Activated T-cell treated with anti-CD3 and anti-CD28 coated beads for 24 hours (primary cell): Measurements from ENCODE around the gene GRPR.
"Not testable (repeated sequence)": the region's sequence is repeated elsewhere in the genome, so short reads cannot be mapped to it uniquely, and the experiment has no call there.

Experiments
- DNase-seq: peaks from one replicate; pipeline ENCODE4 v3.0.0-alpha.2; 2020; ENCODE audit warnings: low read depth

GRPR gene

DNA sequence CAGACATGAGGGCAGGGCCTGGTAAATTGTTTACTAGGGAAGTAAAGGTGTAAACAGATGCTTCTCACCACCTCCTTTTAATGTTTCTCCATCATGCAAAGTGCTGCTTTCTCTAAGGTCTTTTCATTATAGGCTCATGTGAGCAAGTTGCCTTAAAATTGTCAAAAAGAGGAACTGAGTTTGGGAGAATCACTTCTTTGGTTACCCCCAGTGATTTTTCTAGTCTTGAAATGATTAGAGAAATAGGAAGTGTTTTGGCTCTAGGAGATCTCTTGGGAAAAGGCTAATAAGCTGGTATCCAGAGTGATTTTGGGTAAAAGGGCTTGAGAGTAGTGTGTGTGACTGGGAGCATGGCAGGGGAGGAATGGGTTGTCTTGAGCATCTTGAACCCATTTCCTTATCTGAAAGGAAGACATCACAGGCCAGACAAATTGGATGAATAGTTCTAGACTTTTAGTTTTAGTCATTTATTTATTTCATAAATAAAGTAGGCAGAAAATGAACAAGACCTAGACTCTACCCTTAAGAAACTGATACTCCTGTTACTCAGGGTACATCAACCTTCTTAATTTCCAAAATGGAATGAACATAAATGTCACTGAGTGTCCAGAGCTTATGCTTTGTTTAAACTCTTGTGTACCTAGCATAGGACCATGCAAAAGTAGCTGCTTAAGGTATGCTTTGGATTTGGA lies 14.2 kb downstream of the GRPR start:
- DNase-seq, result no peak

DNA sequence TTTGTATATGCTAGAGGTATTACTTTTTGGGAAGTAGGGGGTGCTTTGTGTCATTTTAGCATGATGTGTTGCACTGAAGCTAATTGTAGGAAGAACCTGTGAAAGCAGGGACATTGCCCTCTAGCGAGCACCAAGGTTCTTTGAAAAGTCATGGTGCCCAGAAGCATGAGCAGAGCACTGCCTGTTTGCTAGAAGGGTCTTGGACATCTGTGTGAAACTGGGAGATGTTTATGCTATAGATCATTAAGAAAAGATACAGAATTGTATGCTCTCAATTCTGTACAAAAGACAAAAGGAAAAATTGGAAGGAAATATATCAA lies 14.7 kb downstream of the GRPR start:
- no peak for DNase-seq

DNA sequence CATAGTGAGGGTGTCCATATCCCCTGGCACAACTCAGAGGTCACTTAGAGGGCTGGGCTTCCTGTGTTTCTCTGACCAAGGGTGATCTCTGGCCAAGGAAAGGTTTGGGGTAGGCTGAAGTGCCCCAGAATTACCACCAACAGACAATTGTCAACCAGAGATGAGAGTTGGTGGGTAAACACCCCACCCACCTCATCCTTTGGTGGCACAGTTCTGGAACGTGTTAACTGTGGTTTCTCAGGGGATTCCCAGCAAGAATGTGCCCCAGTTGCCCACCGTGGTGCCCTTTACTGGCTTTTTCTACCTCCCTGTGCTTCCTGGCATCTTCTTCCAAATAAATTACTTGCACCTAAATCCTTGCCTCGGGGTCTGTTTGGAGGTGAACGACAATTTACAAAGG lies 17.1 kb downstream of the GRPR start:
- DNase-seq, result no peak

DNA sequence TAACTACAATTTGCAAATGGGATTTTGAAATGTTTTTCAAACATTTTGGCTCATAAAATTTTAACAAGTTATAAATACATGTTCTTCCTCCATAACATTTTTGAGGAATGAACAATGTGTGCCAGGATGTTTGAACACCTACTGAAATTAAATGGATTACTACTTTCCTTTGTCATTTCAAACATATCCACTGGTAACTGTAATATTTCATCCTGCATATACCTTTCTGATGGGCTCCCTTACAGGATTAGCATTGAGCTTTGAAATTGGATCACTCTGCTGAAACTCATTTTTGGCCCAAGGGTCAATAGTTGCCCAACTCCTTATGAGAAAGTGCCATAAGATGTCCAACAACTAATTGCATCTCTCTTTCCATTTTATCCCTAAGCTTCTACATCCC lies 17.6 kb downstream of the GRPR start:
- DNase-seq, result no peak

DNA sequence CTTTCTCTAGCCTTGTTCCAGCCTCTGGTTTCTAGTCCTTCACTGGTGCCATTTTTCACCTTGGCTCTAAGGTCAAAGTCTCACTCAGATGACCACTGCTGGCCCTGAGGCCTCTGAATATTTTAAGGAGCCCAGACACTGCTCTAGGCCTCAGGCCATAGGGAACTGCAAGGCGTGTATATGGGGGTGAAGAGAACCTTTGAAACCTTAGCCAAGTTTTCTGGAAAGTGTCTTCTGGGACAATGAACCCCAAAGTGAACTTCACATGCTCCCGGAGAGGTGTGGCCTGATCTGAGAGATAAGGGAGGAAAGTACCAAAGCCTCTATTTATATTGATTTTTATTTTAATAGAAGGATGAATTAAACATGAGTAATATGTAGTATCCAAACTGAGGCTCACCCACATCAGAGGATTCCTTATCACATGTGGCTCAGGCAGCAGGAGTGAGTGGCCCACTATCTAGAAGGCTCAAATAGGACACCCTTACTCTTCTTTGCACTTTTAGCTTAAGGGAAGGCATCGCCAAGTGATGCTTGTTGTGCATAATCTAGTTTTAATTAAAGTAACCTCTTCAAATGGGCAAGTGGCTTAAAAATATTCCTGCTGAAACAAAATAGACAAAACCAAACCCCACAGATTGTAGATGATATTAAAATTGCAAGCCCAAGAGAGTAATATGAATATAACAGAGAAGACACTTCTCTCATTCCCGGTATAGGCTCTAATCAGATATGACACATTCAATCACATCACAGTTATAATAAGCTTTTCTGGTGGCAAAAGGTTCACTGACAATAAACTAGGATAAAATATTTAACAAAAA lies 18.3 kb downstream of the GRPR start:
- DNase-seq, result no peak

DNA sequence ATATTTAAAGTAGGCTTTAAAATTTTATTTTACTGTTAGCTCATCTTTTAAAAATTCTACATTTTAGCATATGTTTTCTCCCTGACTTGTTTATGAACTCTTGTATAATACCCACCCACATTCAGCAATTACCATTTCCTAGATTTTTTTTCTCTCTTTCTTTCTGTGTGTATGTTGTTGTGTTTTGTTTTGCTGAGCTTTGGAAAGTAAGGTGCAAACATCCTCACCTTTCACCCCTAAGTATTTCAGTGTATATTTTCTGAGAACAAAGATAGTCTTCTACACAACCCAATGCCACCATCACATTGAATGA lies 18.8 kb downstream of the GRPR start:
- no peak for DNase-seq

DNA sequence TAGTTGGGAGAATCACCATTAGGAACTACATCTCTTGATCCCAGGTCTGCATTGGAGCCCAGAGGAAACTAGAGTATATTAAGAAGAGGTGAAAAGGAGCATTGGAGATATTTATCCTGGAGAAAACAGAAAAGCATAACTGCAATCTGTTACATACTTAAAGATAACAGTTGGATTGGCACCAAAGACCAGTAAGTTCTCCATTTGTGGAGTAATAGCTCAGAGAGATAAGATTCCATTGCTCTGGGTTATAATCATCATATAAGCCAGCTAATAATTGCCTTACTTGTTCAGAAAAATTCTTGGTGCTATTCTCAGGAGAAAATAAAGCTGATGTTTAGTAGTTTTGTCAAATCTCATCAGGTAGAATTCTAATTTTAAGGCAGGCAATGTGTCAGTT lies 20.6 kb downstream of the GRPR start:
- DNase-seq, result no peak

DNA sequence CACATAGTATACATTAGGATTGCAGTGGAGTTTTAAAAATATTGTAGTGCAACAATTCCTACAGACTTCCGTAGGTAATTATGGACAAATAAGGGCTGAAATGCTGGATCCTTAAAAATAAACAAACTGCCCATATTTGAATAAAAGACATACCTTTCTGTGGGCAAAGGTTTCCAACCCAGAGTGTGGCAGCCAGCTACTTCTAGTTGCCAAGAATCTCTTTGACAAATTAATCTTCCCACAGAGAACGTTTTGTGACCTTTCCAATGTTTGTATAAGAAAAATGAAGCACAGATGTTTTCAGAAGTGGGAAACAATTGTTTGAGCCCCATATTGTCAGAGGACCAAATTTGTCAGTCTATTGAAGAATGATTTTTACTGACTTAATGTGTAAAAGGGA lies 21.1 kb downstream of the GRPR start:
- no peak for DNase-seq

DNA sequence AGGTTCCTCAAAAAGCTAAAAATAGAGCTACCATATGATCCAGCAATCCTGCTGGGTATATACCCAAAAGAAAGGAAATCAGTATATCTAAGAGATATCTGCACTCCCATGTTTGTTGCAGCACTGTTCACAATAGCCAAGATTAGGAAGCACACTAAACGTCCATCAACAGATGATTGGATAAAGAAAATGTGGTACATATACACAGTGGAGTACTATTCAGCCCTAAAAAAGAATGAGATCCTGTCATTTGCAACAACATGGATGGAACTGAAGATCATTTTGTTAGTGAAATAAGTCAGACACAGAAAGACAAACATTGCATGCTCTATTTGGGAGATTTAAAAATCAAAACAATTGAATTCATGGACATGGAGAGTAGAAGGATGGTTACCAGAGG lies 21.7 kb downstream of the GRPR start:
- not testable (repeated sequence) for DNase-seq

DNA sequence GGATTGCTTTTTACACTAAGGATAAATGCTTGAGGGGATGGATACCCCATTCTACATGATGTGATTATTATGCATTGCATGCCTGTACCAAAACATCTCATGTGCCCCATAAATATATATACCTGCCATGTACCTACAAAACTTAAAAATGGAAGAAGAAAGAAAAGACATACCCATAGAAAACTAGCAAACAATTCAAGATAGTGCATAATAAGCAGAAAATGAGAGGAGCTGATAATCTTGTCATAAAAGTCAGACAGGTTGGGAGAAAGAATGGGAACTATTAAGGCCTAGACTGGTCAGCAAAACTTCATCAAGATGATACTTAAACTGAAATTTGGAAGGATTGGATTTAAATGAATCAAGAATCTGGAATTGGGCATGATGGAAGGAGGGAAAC lies 22.3 kb downstream of the GRPR start:
- no peak for DNase-seq

DNA sequence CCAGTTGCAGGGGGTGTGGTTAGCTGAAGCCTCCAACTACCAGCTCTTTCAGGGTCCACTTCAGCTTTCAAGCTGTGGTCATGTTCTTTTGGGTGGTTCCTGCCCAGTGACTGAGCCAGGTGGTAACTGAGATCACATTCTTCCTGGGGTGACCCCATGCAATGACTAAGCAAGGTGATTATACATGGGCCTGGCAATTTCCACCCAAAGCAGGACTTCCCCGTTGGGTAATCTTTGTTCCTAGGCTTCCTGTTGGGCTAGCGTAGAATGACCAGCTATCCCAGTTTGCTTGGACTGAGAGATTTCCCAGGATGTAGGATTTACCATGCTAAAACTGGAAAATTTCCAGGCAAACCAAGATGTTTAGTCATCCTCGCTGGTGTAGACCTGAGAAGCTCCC lies 25.5 kb downstream of the GRPR start:
- DNase-seq, result no peak

DNA sequence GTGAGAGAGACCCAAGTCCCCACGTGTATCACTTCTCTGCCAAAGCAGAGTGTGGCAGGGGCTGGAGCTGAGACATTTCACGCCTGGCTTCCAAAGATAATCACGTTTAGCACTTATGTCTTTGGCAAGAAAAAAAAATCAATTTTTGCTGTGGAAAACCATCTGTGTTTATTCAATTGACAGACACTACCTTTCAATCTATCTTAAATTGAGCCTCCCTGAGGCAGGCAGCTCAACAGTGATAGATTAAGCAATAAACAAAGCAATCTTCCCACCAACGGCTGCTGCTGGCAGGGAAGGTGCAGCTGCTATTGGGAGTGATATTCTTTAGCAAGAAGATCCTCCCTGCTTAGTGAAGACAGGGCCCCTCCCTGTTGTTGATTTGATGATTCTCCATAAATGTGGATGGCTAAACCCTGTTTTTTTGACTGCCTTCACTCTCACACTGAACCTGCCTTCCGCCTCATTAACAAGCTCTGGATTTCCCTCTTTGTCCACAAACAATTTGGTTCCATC lies 32.3 kb downstream of the GRPR start:
- DNase-seq, result no peak

DNA sequence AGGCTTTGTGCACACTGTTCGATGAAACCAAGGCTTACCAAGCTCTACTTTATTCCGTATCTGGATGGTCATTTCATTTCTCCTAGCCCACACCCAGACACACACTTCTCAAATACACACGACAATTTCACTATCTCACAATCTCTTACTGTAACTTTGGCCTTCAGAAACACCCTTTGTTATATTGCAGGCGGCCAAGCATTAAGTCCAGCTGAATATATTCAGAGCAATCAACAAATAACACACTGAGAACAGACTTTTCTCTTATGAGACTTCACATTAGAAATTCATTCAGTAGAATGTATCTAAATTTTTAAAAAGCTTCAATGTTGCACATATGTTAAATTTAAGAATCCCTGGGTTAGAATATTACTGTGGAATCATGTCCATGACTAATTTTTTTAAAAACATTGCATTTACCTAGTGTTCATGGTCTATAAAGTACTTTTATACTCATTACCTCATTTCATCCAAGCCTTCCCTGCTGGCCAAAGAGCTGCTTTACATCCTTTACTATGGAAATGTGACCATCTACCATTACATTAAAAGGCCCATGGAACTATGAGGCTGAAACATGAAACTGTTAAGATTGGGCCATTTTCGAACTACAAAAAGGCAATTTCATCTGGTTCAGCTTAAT lies 33.4 kb downstream of the GRPR start:
- DNase-seq, result no peak

DNA sequence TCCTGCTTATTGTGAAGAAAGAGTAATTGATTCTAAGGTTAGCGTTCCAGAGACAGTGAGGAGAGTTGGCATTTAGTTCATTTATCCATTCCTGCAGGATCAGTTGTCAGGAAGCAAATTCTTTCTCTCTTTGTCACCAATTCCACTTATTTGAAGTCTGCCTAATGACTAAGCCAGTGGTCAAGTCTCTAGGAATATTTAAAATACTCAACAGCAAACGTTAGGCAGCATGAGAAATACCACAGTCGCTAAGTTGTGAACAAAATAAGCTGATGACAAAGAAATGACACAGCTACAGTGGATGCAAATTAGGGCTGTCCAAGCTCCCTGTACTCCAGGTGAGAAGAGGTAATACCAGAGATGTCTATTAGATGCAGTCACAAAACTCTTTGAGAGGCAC lies 37.4 kb downstream of the GRPR start:
- no peak for DNase-seq

DNA sequence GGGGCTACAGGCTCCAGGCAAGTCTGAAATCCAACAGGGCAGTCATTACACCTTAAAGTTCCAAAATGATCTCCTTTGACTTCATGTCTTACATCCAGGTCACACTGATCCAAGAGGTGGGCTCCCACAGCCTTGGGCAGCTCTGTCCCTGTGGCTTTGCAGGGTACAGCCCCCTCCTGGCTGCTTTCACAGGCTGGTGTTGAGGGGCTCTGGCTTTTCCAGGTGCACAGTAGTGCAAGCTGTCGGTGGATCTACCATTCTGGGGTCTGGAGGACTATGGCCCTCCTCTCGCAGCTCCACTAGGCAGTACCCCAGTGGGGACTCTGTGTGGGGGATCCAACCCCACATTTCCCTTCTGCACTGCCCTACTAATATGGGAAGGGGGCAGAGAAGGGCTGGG lies 37.8 kb downstream of the GRPR start:
- not testable (repeated sequence) for DNase-seq

DNA sequence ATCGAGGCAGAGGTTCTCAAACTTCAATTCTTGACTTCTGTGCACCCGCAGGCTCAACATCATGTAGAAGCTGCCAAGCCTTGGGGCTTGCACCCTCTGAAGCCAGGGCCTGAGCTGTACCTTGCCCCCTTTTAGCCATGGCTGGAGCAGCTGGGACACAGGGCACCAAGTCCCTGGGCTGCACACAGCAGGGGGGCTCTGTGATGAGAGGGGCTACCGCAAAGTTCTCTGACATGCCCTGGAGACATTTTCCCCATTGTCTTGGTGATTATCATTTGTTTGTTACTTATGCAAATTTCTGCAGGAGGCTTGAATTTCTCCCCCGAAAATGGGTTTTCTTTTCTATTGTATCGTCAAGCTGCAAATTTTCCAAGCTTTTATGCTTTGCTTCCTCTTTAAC lies 39.0 kb downstream of the GRPR start:
- DNase-seq, result no peak

DNA sequence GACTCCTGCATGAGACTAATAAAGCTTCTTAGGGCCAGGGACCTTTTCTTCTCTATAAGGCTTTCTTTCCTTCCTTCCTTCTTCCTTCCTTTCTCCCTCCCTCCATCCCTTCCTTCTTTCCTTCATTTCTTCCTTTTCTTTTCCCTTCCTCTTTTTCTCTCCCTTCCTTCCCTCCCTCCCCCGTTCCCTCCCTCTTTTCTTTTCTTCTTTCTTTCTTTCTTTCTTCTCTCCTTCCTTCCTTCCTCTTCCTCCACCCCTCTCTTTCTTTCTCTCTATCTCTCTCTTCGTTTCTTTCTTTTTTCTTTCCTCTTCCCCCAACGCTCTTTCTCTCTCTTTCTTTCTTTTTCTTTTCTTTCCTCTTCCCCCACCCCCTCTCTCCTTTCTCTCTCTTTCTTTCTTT lies 41.4 kb downstream of the GRPR start:
- DNase-seq, result no peak

DNA sequence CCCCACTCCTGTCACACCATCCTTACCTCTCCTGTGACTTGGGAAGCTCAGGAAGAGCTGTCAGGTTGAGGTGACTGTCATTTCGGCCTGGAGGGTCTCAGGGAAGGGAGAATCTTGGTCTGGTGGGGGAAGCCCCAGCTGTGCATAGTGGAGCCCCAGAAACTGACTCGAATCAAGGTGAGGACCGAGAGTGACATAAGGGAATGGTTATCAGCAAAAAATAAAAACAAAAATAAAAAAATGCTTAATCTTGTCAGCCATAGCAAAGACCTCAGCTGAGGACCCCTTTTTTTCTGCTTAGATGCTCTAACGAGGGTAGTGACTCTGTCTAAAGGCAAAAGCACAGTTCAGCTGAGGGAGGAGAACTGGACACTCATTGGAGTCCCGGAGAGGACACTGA lies 43.8 kb downstream of the GRPR start, which contains the start of gene MAGEB17:
Gene MAGEB17 (plus strand): TSS at position 301 of the 400 bp plus-strand sequence. CDS start 2,902 bp downstream, outside the sequence.
- no peak for DNase-seq

DNA sequence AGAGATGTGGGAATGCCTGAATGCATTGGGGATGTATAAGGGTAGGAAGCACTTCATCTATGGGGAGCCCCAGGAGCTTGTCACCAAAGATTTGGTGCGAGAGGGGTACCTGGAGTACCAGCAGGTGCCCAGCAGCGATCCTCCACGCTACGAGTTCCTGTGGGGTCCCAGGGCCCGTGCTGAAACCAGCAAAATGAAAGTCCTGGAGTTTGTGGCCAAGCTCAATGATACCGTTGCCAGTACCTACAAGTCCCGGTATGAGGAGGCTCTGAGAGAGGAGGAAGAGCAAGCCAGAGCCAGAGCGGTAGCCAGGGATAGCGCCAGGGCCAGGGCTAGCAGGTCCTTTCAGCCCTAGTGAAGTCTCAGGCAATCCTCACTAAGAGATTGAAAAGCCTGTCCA lies 47.7 kb downstream of the GRPR start:
- DNase-seq, result no peak

DNA sequence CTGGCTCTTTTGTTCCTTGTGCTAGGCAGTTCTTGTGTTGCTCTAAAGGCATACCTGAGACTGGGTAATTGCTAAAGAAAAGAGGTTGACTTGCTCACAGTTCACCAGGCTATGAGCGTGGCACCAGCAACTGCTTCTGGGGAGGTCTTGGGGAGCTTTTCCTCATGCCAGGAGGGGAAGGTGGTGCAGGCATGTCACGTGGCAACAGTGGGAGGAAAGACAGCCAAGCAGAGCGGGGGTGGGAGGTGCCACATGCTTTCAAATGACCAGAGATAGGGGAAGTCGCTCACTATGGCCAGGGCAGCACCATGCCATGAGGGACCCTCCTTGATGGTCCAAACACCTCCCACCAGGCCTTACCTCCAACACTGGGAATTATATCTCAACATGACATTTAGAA lies 48.6 kb downstream of the GRPR start:
- no peak for DNase-seq

DNA sequence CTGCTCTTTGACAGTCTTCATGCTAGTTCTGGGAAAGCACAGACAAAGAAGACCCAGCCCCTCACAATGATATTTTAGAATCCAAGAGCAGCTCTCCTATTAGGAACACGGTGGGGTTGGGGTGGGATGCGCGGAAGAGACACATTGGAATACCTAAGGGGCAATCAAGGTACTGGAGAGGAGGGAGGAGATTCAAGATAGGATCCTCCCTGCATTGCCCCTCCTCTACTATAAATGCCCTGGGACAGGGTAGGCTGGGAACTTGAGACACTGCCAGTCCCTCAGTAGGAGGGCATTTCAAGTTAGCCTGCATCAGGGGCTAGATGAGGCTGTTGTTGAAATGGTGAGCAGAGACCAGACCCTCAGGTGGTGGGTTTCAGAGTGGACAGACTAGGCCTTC lies 49.0 kb downstream of the GRPR start:
- DNase-seq, result no peak

DNA sequence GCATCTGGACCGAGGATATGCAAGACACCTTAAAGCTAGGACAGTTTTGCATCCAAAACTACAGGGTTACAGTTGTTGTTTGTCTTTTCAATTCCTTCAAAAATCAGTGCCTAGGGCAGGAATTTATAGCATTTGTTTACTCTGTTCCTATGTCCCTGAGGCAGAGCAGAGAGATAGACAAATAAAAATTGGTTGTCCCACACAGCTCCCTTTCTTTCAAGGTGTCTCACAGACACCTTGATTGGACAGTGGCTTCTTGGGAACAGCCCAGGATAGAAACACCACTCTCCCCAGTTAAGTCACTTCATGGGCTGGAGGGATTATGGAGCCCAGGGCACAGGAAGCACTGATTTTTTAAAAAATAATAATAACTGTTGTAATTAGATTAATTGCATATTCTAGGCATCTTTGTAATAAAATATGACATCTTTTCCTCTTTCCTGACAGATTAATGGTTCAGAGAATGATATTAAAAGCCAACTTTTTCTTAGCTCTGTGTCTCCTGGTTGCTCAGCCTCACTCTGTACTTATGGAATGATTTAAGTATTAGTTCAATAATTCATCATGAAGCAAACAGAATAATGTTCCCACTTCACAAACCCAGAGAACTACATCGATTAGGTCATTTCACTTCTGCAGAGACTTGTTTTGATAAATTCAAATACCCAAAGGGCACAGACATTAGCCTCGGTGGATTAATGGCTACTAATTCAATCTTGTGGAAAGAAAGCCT lies 52.1 kb downstream of the GRPR start:
- DNase-seq, result no peak

DNA sequence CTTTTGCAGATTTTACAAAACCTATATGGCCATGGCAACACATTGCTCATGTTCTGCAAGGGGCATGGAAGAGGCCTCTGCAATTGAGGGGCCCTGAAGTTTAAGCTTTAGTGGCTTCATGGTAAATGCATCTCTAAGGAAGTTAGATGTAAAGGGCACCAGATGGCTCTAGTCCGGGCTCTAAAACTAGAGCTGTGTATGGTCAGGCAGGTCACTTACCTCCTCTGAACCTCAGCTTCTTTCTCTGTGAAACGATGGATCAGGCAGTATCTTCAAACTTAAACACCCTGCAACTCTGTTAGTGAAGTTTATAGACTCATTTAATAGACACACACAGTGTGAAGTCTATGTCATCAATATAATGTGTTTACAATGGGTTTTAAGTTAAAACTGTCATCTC lies 53.9 kb downstream of the GRPR start:
- DNase-seq, result no peak
